ENCODE data around the gene CNTF.

CNTF gene

GRCh38 chr11:58578136-58578634, 44.3 kb upstream of the CNTF start:
- peak; percentile 100 for DNase-seq (ENCODE audit: low read depth)
- TF ChIP-seq CTCF (IDR thresholded peaks at IDR 0.05; ENCODE audit: low read length, missing control alignments), result no peak
- peak overlapping the region; percentile 96 for H3K4me3 ChIP-seq (replicated peaks; ENCODE audit: low read depth, low read length)

GRCh38 chr11:58578635-58579191, 43.8 kb upstream of the CNTF start, which contains the start of gene ZFP91:
Gene ZFP91 (plus strand): TSS chr11:58579063. CDS start chr11:58579282, 219 bp downstream.
- no peak for TF ChIP-seq CTCF (IDR thresholded peaks at IDR 0.05; ENCODE audit: low read length, missing control alignments)
- peak; percentile 98 for DNase-seq (ENCODE audit: low read depth)
- peak within 1 kb of the TSS; percentile 96 for H3K4me3 ChIP-seq (replicated peaks; ENCODE audit: low read depth, low read length)

- TF ChIP-seq CTCF (IDR thresholded peaks at IDR 0.05; ENCODE audit: low read length, missing control alignments), result peak; percentile 69
- peak; percentile 92 for DNase-seq (ENCODE audit: low read depth)
- peak overlapping the region; percentile 96 for H3K4me3 ChIP-seq (replicated peaks; ENCODE audit: low read depth, low read length)
These were observed 43.0 kb upstream of the CNTF start for GRCh38 chr11:58579192-58580129.

GRCh38 chr11:58580311-58580710, 42.2 kb upstream of the CNTF start:
- no peak for TF ChIP-seq CTCF (IDR thresholded peaks at IDR 0.05; ENCODE audit: low read length, missing control alignments)
- H3K4me3 ChIP-seq (replicated peaks; ENCODE audit: low read depth, low read length), result peak overlapping the region; percentile 96
- no peak for DNase-seq (ENCODE audit: low read depth)

- no peak for DNase-seq (ENCODE audit: low read depth)
These were observed 40.0 kb upstream of the CNTF start for GRCh38 chr11:58582437-58582836.

GRCh38 chr11:58586998-58587397, 35.5 kb upstream of the CNTF start:
- DNase-seq (ENCODE audit: low read depth), result no peak
- TF ChIP-seq CTCF (IDR thresholded peaks at IDR 0.05; ENCODE audit: low read length, missing control alignments), result no peak
- H3K4me3 ChIP-seq (replicated peaks; ENCODE audit: low read depth, low read length), result no peak overlapping the region

More at GRCh38 chr11:58582437-58582836, 40.0 kb upstream of the CNTF start:
- H3K4me3 ChIP-seq (replicated peaks; ENCODE audit: low read depth, low read length), result no peak overlapping the region
- no peak for TF ChIP-seq CTCF (IDR thresholded peaks at IDR 0.05; ENCODE audit: low read length, missing control alignments)

Data from fibroblast of pulmonary artery (primary cell).